AG04450 (cell line): ENCODE measurements around the gene TGM1. TPM values are rescaled to one million over a fixed set of nuclear protein-coding genes. Genes with fewer than 3 reads are reported as not detected.

Source experiments
- CTCF ChIA-PET: fragments of 300-600, 350-600 bp; formaldehyde crosslinking; extraction: SDS; loops from one replicate; lab custom pipeline; 2022; ENCODE audit warnings: antibody characterized with exemption, inconsistent platforms; lab: Charles Lee
- POLR2A ChIA-PET: fragments of 350-600 bp; formaldehyde crosslinking; extraction: SDS; loops from one replicate; lab custom pipeline; 2021; ENCODE audit warnings: antibody characterized with exemption, inconsistent platforms; lab: Yijun Ruan, JAX
- DNase-seq: peaks from one replicate; pipeline ENCODE4 v3.0.0-alpha.2; 2011; ENCODE audit warnings: low read depth, low spot score
- H3K27ac ChIP-seq: one replicate; pipeline ENCODE4 v1.5.1; 2012; ENCODE audit warnings: low read depth, low read length, control low read depth
- H3K27me3 ChIP-seq: one replicate; pipeline ENCODE4 v1.6.0; 2012; ENCODE audit warnings: low read length; ENCODE audit not compliant: control insufficient read depth, insufficient read depth
- H3K4me3 ChIP-seq: 2 replicates; pipeline ENCODE4 v1.5.1; 2011; ENCODE audit warnings: mild to moderate bottlenecking, low read depth, low read length, control low read depth
- H3K9me3 ChIP-seq: 2 replicates; pipeline ENCODE4 v1.5.1; 2012; ENCODE audit warnings: low read length; ENCODE audit not compliant: control insufficient read depth, insufficient read depth
- CTCF ChIP-seq: IDR thresholded peaks from 2 replicates; pipeline ENCODE4 v1.5.1; 2011; ENCODE audit warnings: low read depth, low read length, control low read depth, inconsistent platforms
- polyA minus RNA-seq: library from RNA; depleted of rRNA, polyadenylated mRNA; stranded (reverse); fragments of >200 nt; gene quantifications from 2 replicates; pipeline ENCODE4 v1.2.3, GENCODE V29; 2011; rRNA and poly(A)+ RNA removed
- polyA plus RNA-seq: library from polyadenylated mRNA; depleted of rRNA; stranded (reverse); fragments of >200 nt; gene quantifications from 2 replicates; pipeline ENCODE4 v1.2.3, GENCODE V29; 2011; rRNA removed

Gene TGM1
- polyA plus RNA-seq: 0.97 and 1.4 TPM in 2 replicates
- polyA minus RNA-seq: 0.87 and 1.4 TPM in 2 replicates

- Histone ChIP-seq H3K4me3 (no peak within 1 kb of the TSS), H3K27me3 (no peaks in the 10 kb centered on the region), H3K9me3 (no peaks in the 10 kb centered on the region), H3K27ac (no peak within 1 kb of the TSS)
- TF ChIP-seq CTCF: no peak
- POLR2A ChIA-PET: no interaction called here
- CTCF ChIA-PET: interaction anchor here (1.3 to 1.4 kb wide), 2 partner anchors 20 to 168 kb away, joined by 3 read pairs; partner anchors contain the start of gene TINF2
- no peak for DNase-seq
These were observed at the start of gene TGM1 for GRCh38 chr14:24262821-24263733. TSS of gene TGM1 (minus strand) at chr14:24263177. CDS start at chr14:24262352, 825 bp downstream.

DNA sequence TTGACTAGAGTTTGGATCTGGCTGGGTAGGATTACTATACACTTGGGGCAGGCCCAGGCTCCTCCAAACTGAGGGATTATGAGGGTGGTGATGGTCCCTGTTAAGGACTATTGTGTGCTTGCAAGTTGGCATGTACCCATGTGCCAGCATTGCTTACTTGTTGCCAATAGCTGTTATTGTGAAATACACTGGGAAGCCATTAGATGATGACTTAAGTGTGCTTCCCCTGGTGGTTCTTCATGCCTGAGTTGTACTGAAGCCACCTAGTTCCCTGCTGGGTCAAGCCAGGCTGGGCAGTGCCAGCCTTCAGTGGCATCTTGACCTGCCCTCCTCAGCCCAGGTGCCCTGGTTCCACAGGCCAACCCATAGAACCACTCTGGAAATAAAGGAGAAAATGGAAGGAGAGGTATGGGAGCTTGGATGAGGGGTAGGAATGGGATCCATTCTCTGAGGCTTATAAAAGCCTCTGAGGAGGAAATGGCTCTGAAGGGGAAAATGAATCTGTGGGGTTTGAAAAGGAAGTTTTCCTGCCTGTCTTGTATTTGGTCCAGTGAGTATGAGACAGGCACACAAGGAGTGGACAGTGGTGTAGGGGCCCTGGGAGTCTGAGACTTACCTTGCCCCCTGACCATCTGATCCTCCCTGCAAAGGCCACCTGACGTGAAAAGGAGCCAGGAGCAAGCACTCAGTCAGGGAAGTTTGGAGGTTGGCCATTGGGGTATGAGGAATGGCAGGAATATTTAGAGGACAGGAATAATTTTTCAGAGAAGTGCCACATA is 49.0 kb upstream of the TGM1 start:
- H3K4me3 ChIP-seq: no peak overlapping the region
- POLR2A ChIA-PET: no interaction called here
- CTCF ChIA-PET: interaction anchor here (0.9 to 6.3 kb wide), 4 partner anchors 11 to 124 kb away, joined by 3 to 51 read pairs (median 6); no protein-coding TSS in a partner anchor
- 0 out of 2 replicates have a peak, but pooled peaks have one; percentile 1 for TF ChIP-seq CTCF
- no peak for DNase-seq
- no peak overlapping the region for H3K27ac ChIP-seq
- H3K9me3 ChIP-seq: peaks cover 6% of the 10 kb centered on the region; the same call in 1 of the 2 replicates
- H3K27me3 ChIP-seq: peaks cover 3% of the 10 kb centered on the region

DNA sequence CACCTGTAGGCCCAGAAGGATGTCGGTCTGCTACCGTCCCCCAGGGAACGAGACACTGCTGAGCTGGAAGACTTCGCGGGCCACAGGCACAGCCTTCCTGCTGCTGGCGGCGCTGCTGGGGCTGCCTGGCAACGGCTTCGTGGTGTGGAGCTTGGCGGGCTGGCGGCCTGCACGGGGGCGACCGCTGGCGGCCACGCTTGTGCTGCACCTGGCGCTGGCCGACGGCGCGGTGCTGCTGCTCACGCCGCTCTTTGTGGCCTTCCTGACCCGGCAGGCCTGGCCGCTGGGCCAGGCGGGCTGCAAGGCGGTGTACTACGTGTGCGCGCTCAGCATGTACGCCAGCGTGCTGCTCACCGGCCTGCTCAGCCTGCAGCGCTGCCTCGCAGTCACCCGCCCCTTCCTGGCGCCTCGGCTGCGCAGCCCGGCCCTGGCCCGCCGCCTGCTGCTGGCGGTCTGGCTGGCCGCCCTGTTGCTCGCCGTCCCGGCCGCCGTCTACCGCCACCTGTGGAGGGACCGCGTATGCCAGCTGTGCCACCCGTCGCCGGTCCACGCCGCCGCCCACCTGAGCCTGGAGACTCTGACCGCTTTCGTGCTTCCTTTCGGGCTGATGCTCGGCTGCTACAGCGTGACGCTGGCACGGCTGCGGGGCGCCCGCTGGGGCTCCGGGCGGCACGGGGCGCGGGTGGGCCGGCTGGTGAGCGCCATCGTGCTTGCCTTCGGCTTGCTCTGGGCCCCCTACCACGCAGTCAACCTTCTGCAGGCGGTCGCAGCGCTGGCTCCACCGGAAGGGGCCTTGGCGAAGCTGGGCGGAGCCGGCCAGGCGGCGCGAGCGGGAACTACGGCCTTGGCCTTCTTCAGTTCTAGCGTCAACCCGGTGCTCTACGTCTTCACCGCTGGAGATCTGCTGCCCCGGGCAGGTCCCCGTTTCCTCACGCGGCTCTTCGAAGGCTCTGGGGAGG is 47.9 kb upstream of the TGM1 start, which contains the start of gene LTB4R:
TSS of gene LTB4R (plus strand) at position 857 of the 959 bp plus-strand sequence. CDS start 4,150 bp downstream, outside the sequence.
- POLR2A ChIA-PET: interaction anchor here (1.3 kb wide), 1 partner anchor 121 kb away, joined by 5 read pairs; no protein-coding TSS in a partner anchor
- Histone ChIP-seq H3K4me3 (peak within 1 kb of the TSS; percentile 20; the same call in 1 of the 2 replicates), H3K27me3 (peaks cover 2% of the 10 kb centered on the region), H3K27ac (no peak within 1 kb of the TSS), H3K9me3 (peaks cover 4% of the 10 kb centered on the region; the same call in 1 of the 2 replicates)
- peak; percentile 12; the same call in 1 of the 2 replicates for TF ChIP-seq CTCF
- DNase-seq: no peak
- CTCF ChIA-PET: interaction anchor here (1.1 to 6.3 kb wide), 7 partner anchors 10 to 259 kb away, joined by 3 to 87 read pairs (median 35); partner anchors contain the start of genes CARMIL3, DHRS1 and NOP9

DNA sequence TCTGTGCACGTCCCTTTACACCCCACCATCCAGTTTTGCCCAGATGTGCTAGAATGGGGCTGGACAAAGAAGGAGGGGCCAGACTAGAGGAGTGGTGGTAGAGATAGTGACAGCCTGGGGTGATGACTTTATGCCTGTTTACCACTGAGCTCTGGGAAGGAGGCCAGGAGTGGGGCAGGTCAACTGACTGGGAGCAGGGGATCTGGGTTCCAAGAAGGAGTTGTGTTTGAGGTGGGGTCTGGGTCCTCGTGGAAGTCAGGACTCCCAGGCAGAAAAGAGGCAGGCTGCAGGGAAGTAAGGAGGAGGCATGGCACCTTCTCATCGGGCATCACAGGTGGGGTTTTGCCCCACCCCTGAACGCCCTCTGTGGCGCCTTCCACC is 47.3 kb upstream of the TGM1 start:
- no peaks in the 10 kb centered on the region for H3K27me3 ChIP-seq
- no peak for DNase-seq
- ChIA-PET POLR2A (interaction anchor here (1.3 kb wide), 1 partner anchor 121 kb away, joined by 5 read pairs; no protein-coding TSS in a partner anchor), CTCF (interaction anchor here (1.8 to 6.3 kb wide), 6 partner anchors 12 to 258 kb away, joined by 4 to 87 read pairs (median 40); partner anchors contain the start of genes CARMIL3, DHRS1 and NOP9)
- no peak overlapping the region for H3K27ac ChIP-seq
- H3K4me3 ChIP-seq: no peak overlapping the region
- H3K9me3 ChIP-seq: no peaks in the 10 kb centered on the region
- TF ChIP-seq CTCF: no peak
